Hematopoietic multipotent progenitor cell (in vitro differentiated cells): ENCODE data around the gene SESN1. TPM values are rescaled to one million over a fixed set of nuclear protein-coding genes. Genes with fewer than 3 reads are reported as not detected.

Experiments
- DNase-seq, 3 donors: peaks; one replicate each; pipeline ENCODE4 v3.0.0-alpha.2; 2011 to 2015; ENCODE audit warnings: low read depth in 2 of 3, low spot score in 2 of 3
- small RNA-seq: library from RNA; depleted of rRNA; stranded (forward); fragments of <200 nt; gene quantifications from one replicate; pipeline ENCODE3, GENCODE V24; 2012
- total RNA-seq: library from RNA; depleted of rRNA; stranded (reverse); fragments of >200 nt; gene quantifications from one replicate; pipeline ENCODE4 v1.2.3, GENCODE V29; 2012

The SESN1 gene
- total RNA-seq, 1 donor, result 35.0 TPM

GRCh38 chr6:108944707-108945680 lies 149.7 kb downstream of the SESN1 start:
- no peak for DNase-seq

DNA sequence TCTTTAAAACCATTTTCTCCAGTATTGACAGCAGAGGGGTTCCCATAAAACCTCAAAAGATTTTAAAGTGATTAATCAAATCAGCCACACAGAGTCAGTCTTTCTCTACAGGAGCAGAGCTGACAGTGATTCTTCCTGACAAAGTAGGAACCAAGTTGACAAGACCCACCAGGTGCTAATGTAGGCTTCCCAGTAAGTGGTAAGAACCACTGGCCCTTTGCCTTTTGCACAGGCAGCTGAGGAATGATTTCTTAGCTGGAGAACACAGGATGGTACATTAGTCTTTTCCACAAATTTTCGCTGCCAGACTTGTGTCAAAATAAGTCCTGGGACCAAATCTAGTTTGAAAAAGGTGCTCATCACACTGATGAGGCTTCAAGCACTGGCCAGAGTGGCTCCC lies 150.6 kb downstream of the SESN1 start:
- DNase-seq, result no peak

- peak in 2 of 3 donors; percentile 35 to 51 for DNase-seq
Observed at GRCh38 chr6:108942556-108943492, 151.8 kb downstream of the SESN1 start.

DNA sequence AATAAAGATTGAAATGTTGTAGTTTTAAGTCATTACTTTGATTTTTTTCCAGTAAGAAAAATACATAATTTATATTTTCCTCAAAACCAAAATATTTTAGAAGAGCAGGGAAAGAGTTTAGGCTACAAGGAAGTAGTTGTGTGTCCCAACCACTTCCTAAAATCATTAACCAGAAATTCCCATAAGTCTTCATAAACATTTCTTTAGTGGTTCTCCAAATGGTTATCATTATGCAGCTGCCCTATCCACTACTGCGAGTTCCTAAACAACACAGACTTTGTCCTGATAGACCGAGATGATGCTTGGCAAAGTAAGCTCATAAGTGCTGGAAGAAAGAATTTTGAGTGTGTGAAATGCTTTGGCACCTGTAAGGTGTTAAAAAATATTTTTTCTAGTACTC lies 152.8 kb downstream of the SESN1 start:
- DNase-seq, result no peak

DNA sequence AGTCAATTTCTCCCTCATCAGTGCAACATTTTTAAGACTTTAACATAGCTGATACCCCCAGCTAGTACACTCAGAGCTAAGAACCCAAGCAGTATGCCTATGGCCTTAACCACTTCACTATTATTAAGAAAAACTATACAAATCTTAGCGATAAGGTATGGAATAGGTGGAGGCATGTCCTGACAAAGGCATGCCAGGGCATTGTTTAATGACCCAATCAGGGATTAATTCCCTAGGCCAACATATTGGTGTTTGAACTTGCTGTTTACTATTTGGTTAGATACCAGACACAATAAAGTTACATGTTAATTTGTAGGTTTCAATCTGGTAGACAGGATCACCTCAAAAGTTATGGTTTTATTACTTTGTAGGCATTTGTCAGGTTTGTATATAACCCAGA lies 153.4 kb downstream of the SESN1 start:
- no peak for DNase-seq

DNA sequence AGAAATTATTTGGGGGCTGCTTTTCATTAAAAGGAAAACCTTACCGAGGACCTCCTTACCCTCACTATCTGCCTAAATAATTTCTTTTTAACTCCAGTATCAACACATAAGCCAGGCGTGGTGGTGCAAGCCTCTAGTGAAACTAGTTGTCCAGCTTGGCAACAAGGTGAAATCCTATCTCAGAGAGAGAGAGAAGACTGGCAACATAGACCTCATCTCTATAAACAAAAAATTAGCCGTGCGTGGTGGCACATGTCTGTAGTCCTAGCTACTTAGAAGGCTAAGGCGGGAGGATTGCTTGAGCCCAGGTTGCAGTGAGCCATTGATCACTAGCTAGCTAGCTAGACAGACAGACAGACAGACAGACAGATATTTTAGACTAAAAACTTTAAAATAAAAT lies 153.9 kb downstream of the SESN1 start:
- no peak for DNase-seq

DNA sequence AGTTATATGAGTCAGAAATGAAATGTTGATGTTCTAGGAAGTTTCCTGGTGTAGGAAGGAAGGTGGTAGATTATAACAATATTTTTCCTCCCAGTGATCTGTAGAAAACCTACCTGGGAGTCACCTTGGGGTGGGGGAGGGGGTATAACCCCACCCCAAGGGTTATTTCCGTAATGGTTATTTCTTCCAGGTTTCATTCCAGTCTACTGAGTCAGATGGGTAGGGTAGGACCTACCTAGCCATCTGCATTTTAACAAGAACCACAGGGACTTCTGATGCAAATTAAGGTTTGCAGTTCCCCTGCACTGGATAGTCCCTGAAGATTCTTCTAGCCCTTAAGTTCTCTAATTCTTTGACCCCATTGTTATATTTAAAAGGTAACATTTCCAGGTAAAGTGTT lies 157.5 kb downstream of the SESN1 start:
- DNase-seq, result no peak

Small RNA genes lying within 50 kb of the gene (small RNA-seq; reads per million reads assigned to genes)
- not detected for gene RNU6-653P

Other genes with a start within 250 kb of the SESN1 start
- gene ARMC2, start 246.4 kb downstream of the SESN1 start, total RNA-seq, result 2.4 TPM
- gene CEP57L1, start 661 bp upstream of the SESN1 start, total RNA-seq, result 14.8 TPM